GM18909 (cell line): ENCODE data around the gene BAIAP2L2.
"Not testable (repeated sequence)": the region's sequence is repeated elsewhere in the genome, so short reads cannot be mapped to it uniquely, and the experiment has no call there.

Source experiments
- ATAC-seq: cut with Tn5 transposase; IDR thresholded peaks from one replicate; pipeline ENCODE4 v1.9.1; 2021; ENCODE audit warnings: mild to moderate bottlenecking; ENCODE audit not compliant: unreplicated experiment, poor library complexity

Gene BAIAP2L2

GRCh38 chr22:38110008-38110862, at the start of gene BAIAP2L2:
TSS of gene BAIAP2L2 (minus strand) at chr22:38110684. CDS start at chr22:38110525, 159 bp downstream.
- ATAC-seq, result no peak

GRCh38 chr22:38155703-38156102, 45.2 kb upstream of the BAIAP2L2 start:
- ATAC-seq, result no peak

GRCh38 chr22:38154563-38154915, 44.1 kb upstream of the BAIAP2L2 start:
- ATAC-seq, result not testable (repeated sequence)

DNA sequence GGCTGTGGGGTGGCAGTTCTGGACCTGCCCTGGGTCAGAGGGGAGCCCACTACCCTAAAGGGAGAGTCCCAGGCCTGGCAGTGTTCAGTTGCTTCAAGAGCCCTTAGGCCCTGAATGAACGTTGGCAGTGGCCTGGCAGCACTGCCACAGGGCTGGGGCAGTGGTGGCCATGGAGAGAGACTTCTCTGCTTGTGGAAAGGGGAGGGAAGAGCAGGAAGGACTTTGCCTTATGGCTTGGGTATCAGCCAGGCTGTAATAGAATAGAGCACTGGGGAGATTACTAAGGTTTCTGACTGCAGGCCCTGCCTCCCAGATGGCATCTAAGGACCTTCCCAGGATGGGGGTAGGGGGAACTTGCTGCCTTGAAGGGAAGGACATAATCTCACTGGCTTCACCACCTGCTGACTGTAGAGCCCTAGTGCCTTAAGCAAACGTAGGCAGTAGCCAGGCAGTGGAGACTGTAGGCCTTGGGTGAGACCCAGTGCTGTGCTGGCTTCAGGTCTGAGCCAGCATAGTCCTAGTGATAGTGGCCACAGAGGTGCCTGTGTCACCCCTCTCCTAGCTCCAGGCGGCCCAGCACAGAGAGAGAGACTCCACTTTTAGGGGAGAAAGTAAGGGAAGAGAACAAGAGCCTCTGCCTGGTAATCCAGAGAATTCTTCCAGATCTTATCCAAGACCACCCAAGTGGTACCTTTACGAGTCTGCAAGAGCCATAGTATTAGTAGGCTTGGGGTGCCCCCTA, 43.5 kb upstream of the BAIAP2L2 start:
- ATAC-seq, result no peak

- ATAC-seq, result no peak
Measured at GRCh38 chr22:38151126-38151500, 40.6 kb upstream of the BAIAP2L2 start.

- ATAC-seq, result no peak
Measured at GRCh38 chr22:38148245-38148644, 37.8 kb upstream of the BAIAP2L2 start.

DNA sequence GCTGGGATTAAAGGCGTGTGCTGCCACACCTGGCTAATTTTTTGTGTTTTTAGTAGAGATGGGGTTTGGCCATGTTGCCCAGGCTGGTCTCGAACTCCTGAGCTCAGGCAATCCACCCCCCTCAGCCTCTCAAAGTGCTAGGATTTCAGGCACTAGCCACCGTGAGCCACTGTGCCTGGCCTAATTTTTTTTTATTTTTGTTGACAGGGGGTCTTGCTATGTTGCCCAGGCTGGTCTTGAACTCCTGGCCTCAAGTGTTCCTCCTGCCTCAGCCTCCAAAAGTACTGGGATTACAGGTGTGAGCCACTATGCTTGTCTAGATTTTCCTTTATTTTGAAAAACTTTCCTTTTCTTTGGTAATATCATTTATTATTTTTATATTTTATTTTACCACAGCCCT, 35.7 kb upstream of the BAIAP2L2 start:
- not testable (repeated sequence) for ATAC-seq

- no peak for ATAC-seq
Measured at GRCh38 chr22:38144025-38144405, 33.5 kb upstream of the BAIAP2L2 start.

DNA sequence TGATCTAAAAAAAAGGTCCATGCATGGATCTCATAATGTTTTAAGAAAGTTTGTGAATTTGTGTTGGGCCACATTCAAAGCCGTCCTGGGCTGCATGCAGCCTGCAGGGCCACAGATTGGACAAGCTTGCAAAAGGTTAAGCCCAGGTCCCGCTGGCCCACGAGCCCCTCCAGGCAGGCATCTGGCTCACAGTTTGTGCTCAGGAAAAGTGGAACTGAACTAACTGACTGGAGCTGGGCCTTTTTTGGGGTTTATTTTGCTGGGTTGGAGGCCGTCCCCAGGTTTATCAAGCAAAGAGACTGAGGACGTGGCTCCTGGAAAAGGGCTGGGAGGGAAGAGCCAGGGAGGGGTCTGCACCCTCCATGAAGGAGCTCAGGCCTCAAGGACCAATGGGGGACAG, 32.1 kb upstream of the BAIAP2L2 start:
- ATAC-seq, result no peak

DNA sequence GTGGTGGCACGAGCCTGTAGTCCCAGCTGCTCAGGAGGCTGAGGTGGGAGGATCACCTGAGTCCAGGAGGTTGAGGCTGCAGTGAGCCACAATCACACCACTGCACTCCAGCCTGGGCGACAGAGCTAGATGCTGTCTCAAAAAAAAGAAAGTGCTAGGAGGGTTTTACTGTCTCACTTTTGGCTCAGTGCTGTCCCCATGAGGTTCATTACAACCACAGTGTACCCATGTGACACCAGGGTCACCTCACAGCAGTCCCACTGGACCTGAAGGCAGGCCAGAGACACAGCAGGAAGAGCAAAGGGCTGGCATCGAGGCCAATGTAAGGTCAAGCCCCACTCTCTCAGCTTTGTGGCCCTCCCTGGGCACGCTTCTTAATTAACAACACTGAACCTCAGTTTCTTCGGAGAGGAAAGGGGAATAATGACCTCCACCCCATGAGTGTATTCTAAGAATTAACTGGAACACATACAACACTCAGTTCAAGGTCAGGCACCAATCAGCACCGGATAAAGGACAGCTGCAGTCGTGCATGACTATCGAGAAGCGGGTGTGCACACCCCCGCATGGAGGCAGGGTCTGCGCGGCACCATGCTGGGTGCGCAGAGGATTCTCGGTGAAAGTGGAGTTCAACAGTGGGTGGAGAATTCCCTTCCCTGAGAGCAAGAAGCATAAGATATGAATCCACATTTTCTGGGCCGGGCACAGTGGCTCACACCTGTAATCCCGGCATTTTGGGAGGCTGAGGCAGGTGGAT, 30.9 kb upstream of the BAIAP2L2 start:
- ATAC-seq, result no peak

- ATAC-seq, result no peak
Measured at GRCh38 chr22:38139901-38140300, 29.4 kb upstream of the BAIAP2L2 start.

DNA sequence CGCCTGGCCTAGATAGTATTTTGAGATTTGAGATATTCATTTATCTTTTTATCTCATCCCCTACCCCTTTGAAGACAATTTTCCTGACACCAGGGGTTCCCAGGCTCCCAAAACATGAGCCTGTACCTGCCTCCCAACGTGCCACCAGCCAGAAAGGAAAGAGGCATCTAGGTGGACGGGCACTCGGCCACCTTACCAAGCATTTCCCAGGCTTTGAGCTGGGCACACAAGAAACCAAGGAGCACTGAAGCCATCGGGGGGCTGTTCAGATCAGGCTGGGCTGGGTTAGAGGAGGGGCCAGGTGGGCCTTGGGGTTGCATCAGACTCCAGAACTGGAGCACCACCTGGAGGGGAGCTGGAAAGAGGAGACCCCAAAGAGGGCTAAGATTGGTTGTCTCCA, 28.5 kb upstream of the BAIAP2L2 start:
- ATAC-seq, result no peak

DNA sequence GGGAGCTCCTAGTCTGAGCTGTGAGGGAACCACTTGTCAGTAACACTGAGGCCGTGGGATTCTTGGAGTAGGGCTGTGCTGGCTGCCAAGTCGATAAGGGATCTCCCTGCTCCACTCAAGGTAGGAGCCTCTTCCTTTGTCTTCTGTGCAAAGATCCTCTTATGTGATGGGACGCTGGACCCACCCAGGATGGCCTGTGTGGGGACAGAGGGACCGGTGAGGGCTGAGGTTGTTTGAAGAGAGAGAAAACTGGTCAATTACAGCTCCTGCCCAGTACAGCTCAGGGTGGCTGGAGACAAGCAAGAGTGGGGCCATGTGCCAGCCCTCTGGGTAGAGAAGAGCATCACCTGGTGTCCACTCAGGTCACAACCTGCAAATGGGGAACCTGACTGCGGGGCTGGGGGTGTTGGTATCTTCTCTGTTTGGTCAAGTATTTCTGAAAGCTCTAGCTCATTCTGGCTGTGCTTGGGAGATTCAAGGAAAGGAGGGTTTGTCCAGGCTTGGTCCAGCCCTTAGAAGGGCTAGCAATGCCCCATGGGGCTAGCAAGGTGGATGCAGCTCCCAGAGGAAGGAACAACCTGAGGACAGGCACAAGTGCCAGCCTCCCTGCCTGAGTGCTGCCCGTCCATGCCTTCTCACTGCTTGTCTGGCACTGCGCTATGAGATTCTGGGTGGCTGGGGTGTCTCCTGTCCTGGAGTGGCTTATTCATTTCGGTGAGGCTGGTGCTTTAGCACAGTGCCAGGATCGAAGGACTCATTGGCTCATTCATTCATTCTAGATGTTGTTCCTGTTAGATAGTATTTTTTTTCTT, 27.6 kb upstream of the BAIAP2L2 start:
- ATAC-seq, result no peak

DNA sequence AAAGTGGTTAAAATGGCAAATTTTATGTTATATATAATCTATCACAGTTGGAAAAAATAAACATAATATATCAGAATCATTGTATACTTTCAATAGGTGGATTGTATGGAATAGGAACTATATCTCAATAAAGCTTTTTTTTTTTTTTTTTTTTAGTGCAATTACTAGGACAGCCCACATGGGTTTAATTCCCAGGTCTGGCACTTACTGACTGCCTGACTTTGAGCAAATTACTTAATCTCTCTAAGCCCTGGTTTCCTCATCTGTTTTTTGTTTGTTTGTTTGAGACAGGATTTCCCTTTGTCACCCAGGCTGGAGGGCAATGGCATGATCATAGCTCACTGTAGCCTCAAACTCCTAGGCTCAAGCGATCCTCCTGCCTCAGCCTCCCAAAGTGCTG, 26.1 kb upstream of the BAIAP2L2 start:
- no peak for ATAC-seq

DNA sequence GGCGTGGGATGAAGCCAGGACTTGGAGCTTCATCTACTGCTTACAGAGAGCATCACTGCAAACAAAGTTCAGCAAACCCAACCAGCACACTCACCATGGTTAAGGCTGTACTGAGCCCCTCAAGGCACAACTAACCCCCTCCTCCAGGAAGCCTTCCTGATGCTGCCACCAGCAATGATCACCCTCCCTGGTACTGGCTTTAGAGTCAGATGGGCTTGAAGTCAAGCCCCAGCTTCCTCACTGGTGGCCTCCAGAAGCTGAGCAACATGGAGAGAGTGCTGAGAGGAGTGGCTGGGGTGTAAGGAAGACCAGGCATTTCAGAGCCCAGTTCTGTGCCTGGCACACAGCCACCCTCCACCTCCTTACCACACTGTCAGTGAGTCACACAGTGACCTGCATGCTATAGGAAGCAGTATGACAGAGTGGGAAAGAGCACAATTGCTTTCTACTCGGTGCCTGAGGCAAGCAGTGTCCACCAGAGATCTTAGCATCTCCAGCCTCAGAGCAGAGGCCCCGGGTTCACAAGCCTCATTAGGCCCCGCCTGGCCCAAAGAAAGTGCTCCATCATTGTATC, 24.7 kb upstream of the BAIAP2L2 start:
- no peak for ATAC-seq

- ATAC-seq, result no peak
Measured at GRCh38 chr22:38133331-38133730, 22.8 kb upstream of the BAIAP2L2 start.

- no peak for ATAC-seq
Measured at GRCh38 chr22:38132794-38133193, 22.3 kb upstream of the BAIAP2L2 start.

- no peak for ATAC-seq
Measured at GRCh38 chr22:38132136-38132535, 21.7 kb upstream of the BAIAP2L2 start.

GRCh38 chr22:38131399-38131798, 20.9 kb upstream of the BAIAP2L2 start:
- ATAC-seq, result no peak

- no peak for ATAC-seq
Measured at GRCh38 chr22:38129856-38130255, 19.4 kb upstream of the BAIAP2L2 start.
